Measurements from ENCODE around the gene HCN4.

GRCh38 chr15:73303636-73304035 is 65.1 kb downstream of the HCN4 start:
- TF ChIP-seq CTCF (IDR thresholded peaks at IDR 0.05) (no peak), ESRRA (CRISPR knock-in tag; IDR thresholded peaks at IDR 0.05; ENCODE audit: borderline replicate concordance) (no peak), ZNF138 (CRISPR knock-in tag; conservative IDR thresholded peaks at IDR 0.05) (no peak), ATF3 (CRISPR knock-in tag; conservative IDR thresholded peaks at IDR 0.05) (no peak), ARID4B (CRISPR knock-in tag; IDR thresholded peaks at IDR 0.05; ENCODE audit: borderline replicate concordance) (no peak), USF2 (CRISPR knock-in tag; IDR thresholded peaks at IDR 0.05) (no peak), TCF7 (CRISPR knock-in tag; IDR thresholded peaks at IDR 0.05; ENCODE audit: low read depth) (no peak), TEAD4 (CRISPR knock-in tag; IDR thresholded peaks at IDR 0.05) (no peak), ZNF121 (CRISPR knock-in tag; IDR thresholded peaks at IDR 0.05) (no peak), CREB1 (CRISPR knock-in tag; IDR thresholded peaks at IDR 0.05) (no peak), E2F4 (CRISPR knock-in tag; IDR thresholded peaks at IDR 0.05; ENCODE audit: borderline replicate concordance, low read depth) (no peak), NR2C2 (CRISPR knock-in tag; IDR thresholded peaks at IDR 0.05) (no peak)

All from WTC11 (cell line).